Esophagus muscularis mucosa (tissue), 2 donors: ENCODE measurements around the gene MEIOB.

Experiments used
- POLR2A ChIP-seq: fragments of 450-650 bp; IDR thresholded peaks from one replicate; pipeline ENCODE4 v1.6.1; 2017; ENCODE audit warnings: antibody characterized with exemption, moderate library complexity, mild to moderate bottlenecking, low read depth
- POLR2AphosphoS5 ChIP-seq, 2 donors: sonication (generic); formaldehyde crosslinking; IDR thresholded peaks; one replicate each; pipeline ENCODE4 v1.6.1; 2017; ENCODE audit warnings: antibody characterized with exemption in 2 of 2

- TF ChIP-seq POLR2AphosphoS5 (IDR thresholded peaks at IDR 0.05) = no peak
- TF ChIP-seq POLR2A = no peak
Observed at GRCh38 chr16:1878256-1878655, 6.3 kb upstream of the MEIOB start.
